Fibroblast of lung (primary cell): ENCODE measurements around the gene CIAO3. TPM values are rescaled to one million over a fixed set of nuclear protein-coding genes. Genes with fewer than 3 reads are reported as not detected.

Experiments
- DNase-seq, 2 donors: peaks; one replicate each; pipeline versions ENCODE4 v3.0.0 to v3.0.0-alpha.2; 2010; ENCODE audit warnings: low read depth in 2 of 2
- H2AFZ ChIP-seq: 2 replicates; pipeline ENCODE4 v1.5.1; 2012; ENCODE audit warnings: low read length, control low read depth, inconsistent platforms
- H3K27ac ChIP-seq: 2 replicates; pipeline ENCODE4 v1.5.1; 2011; ENCODE audit warnings: low read length, control low read depth; ENCODE audit not compliant: insufficient read depth
- H3K27me3 ChIP-seq: 2 replicates; pipeline ENCODE4 v1.5.1; 2011; ENCODE audit warnings: mild to moderate bottlenecking, low read length; ENCODE audit not compliant: control insufficient read depth, insufficient read depth
- H3K36me3 ChIP-seq: 2 replicates; pipeline ENCODE4 v1.5.1; 2011; ENCODE audit warnings: low read length; ENCODE audit not compliant: control insufficient read depth, insufficient read depth
- H3K4me1 ChIP-seq: 2 replicates; pipeline ENCODE4 v1.5.1; 2011; ENCODE audit warnings: low read length; ENCODE audit not compliant: control insufficient read depth, insufficient read depth; ENCODE audit errors: extremely low read depth
- H3K4me2 ChIP-seq: 2 replicates; pipeline ENCODE4 v1.5.1; 2011; ENCODE audit warnings: low read length, control low read depth; ENCODE audit not compliant: insufficient read depth; ENCODE audit errors: extremely low read depth
- H3K4me3 ChIP-seq, 4 experiments: fragments of 200-600 bp in 1 of 4; sonication (generic) in 1 of 4; replicated peaks in 1 of 4; 2 replicates each; pipeline ENCODE4 v1.5.1; 2011 to 2016; ENCODE audit warnings: low read length in 4 of 4, low read depth in 3 of 4, mild to moderate bottlenecking in 3 of 4, control low read depth in 2 of 4, inconsistent platforms in 1 of 4, mixed read lengths in 1 of 4; ENCODE audit not compliant: insufficient read depth in 1 of 4; ENCODE audit errors: control extremely low read depth in 1 of 4
- H3K79me2 ChIP-seq: 2 replicates; pipeline ENCODE4 v1.5.1; 2012; ENCODE audit warnings: mild to moderate bottlenecking, low read length, inconsistent platforms; ENCODE audit not compliant: control insufficient read depth, insufficient read depth
- H3K9ac ChIP-seq: 2 replicates; pipeline ENCODE4 v1.5.1; 2011; ENCODE audit warnings: mild to moderate bottlenecking, low read length, control low read depth; ENCODE audit not compliant: insufficient read depth
- H3K9me3 ChIP-seq: 2 replicates; pipeline ENCODE4 v1.5.1; 2012; ENCODE audit warnings: low read depth, low read length; ENCODE audit not compliant: control insufficient read depth, insufficient read depth
- H4K20me1 ChIP-seq: 2 replicates; pipeline ENCODE4 v1.5.1; 2011; ENCODE audit warnings: low read length; ENCODE audit not compliant: control insufficient read depth, insufficient read depth; ENCODE audit errors: extremely low read depth
- CTCF ChIP-seq, 2 donors: IDR thresholded peaks in 1 of 2; conservative IDR thresholded peaks in 1 of 2; 1 replicate in 1 of 2; 2 replicates in 1 of 2; pipeline ENCODE4 v1.5.1; 2011 to 2012; ENCODE audit warnings: low read length in 2 of 2, control low read depth in 1 of 2, inconsistent platforms in 1 of 2, low read depth in 1 of 2, mild to moderate bottlenecking in 1 of 2
- EZH2 ChIP-seq: IDR thresholded peaks from 2 replicates; pipeline ENCODE4 v1.5.1; 2012; ENCODE audit warnings: low read length, control low read depth, mild to moderate bottlenecking; ENCODE audit errors: missing control alignments
- polyA plus RNA-seq, 2 donors: library from polyadenylated mRNA; depleted of rRNA in 1 of 2; stranded (reverse) in 1 of 2; unstranded in 1 of 2; fragments of >200 nt; gene quantifications; 2 replicates each; pipeline ENCODE4 v1.2.1, GENCODE V29; 2011 to 2012; ENCODE audit warnings: missing spikeins in 1 of 2
- total RNA-seq: library from RNA; depleted of rRNA; stranded (reverse); fragments of >200 nt; gene quantifications from 2 replicates; pipeline ENCODE4 v1.2.1, GENCODE V29; 2014

The CIAO3 gene
- total and polyA plus RNA-seq, 2 donors (not counting 1 experiment from before 2014, with no cell fraction given): 9.3 to 31.0 TPM

- Histone ChIP-seq H2AFZ (no peak overlapping the region), H4K20me1 (no peaks in the 10 kb centered on the region), H3K4me3 (no peak overlapping the region), H3K9ac (no peak overlapping the region), H3K4me2 (no peak overlapping the region), H3K36me3 (no peaks in the 10 kb centered on the region), H3K27me3 (peaks cover 39% of the 10 kb centered on the region), H3K27ac (no peak overlapping the region), H3K4me1 (peaks cover 8% of the 10 kb centered on the region), H3K79me2 (no peaks in the 10 kb centered on the region), H3K9me3 (no peaks in the 10 kb centered on the region)
- no peak for DNase-seq
- no peak for TF ChIP-seq CTCF (conservative IDR thresholded peaks at IDR 0.05 in 1 of 2, IDR thresholded peaks at IDR 0.05 in 1 of 2; ENCODE audit: low read depth in 1 of 2, low read length in 2 of 2)
- no peak for TF ChIP-seq EZH2
Observed at GRCh38 chr16:707062-707538, 33.7 kb downstream of the CIAO3 start.

GRCh38 chr16:706189-707061, 34.4 kb downstream of the CIAO3 start:
- no peaks in the 10 kb centered on the region for H3K36me3 ChIP-seq
- H3K4me1 ChIP-seq: peaks cover 8% of the 10 kb centered on the region
- no peak for DNase-seq
- no peaks in the 10 kb centered on the region for H3K9me3 ChIP-seq
- H3K4me3 ChIP-seq: no peak overlapping the region
- no peak overlapping the region for H3K4me2 ChIP-seq
- H3K79me2 ChIP-seq: no peaks in the 10 kb centered on the region
- no peak overlapping the region for H3K9ac ChIP-seq
- H2AFZ ChIP-seq: no peak overlapping the region
- no peak overlapping the region for H3K27ac ChIP-seq
- H4K20me1 ChIP-seq: no peaks in the 10 kb centered on the region
- peak; percentile 87 for TF ChIP-seq EZH2
- no peak for TF ChIP-seq CTCF (conservative IDR thresholded peaks at IDR 0.05 in 1 of 2, IDR thresholded peaks at IDR 0.05 in 1 of 2; ENCODE audit: low read depth in 1 of 2, low read length in 2 of 2)
- peaks cover 43% of the 10 kb centered on the region for H3K27me3 ChIP-seq

GRCh38 chr16:705431-706188, 35.2 kb downstream of the CIAO3 start, which contains the start of gene FBXL16:
Gene FBXL16, minus strand, starts transcription at chr16:705801. Its CDS starts 8,396 bp downstream, at chr16:697405.
- Histone ChIP-seq H3K4me2 (no peak within 1 kb of the TSS), H4K20me1 (no peaks in the 10 kb centered on the region), H3K27ac (no peak within 1 kb of the TSS), H2AFZ (no peak within 1 kb of the TSS), H3K9me3 (no peaks in the 10 kb centered on the region), H3K9ac (no peak within 1 kb of the TSS), H3K27me3 (peaks cover 50% of the 10 kb centered on the region), H3K4me1 (peaks cover 8% of the 10 kb centered on the region), H3K79me2 (no peaks in the 10 kb centered on the region), H3K36me3 (no peaks in the 10 kb centered on the region), H3K4me3 (no peak within 1 kb of the TSS)
- no peak for DNase-seq
- no peak for TF ChIP-seq CTCF (conservative IDR thresholded peaks at IDR 0.05 in 1 of 2, IDR thresholded peaks at IDR 0.05 in 1 of 2; ENCODE audit: low read depth in 1 of 2, low read length in 2 of 2)
- TF ChIP-seq EZH2: no peak
